ENCODE measurements around the gene SMIM28.

Gene SMIM28

GRCh38 chr6:138429761-138430160, 52.1 kb downstream of the SMIM28 start:
- no peak for TF ChIP-seq CTCF (IDR thresholded peaks at IDR 0.05; ENCODE audit: insufficient read depth, low read depth, low read length, missing control alignments)
- no peak overlapping the region for H3K4me3 ChIP-seq (ENCODE audit: low read depth, low read length)
- no peak for DNase-seq (ENCODE audit: low read depth)

GRCh38 chr6:138430361-138431145, 52.8 kb downstream of the SMIM28 start:
- no peak for TF ChIP-seq CTCF (IDR thresholded peaks at IDR 0.05; ENCODE audit: insufficient read depth, low read depth, low read length, missing control alignments)
- no peak for DNase-seq (ENCODE audit: low read depth)
- no peak overlapping the region for H3K4me3 ChIP-seq (ENCODE audit: low read depth, low read length)

DNA sequence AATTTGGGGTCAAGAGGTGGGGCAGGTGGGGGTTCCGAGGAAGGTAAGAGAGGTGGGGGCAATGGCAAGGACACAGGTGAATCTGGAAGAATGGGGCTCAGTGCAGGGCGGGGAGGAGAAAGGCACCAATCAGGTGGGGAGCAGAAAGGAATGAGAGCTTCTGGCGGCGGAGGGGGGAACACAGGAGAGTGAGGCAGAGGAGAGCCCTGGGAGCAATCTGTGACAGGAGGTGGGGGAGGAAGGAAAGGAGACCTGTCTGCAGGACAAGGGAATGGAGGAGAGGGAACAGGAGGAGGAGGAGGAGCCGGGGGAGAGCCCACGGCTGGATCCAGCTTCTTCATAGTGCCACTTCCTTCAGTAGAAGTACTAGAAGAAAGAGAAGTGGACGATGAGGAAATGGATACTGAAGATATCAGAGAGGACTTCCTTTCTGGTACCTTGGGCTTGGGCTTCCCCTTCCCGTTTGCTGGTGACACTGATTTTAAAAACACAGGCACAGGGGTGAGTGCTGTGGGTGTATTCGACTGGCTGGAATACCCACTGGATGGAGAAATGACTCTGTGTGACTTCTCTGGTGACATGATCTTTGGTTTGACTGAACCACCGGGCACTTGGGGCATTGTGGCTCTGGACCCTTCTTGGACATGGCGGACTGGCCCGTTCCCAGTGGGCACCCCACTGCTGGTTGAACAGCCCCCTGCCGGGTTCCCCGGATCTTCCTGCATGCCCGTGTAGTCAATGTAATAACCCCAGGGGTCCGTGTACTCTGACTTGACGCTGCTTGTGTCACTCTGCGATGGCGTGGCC, 53.8 kb downstream of the SMIM28 start:
- TF ChIP-seq CTCF (IDR thresholded peaks at IDR 0.05; ENCODE audit: insufficient read depth, low read depth, low read length, missing control alignments), result no peak
- DNase-seq (ENCODE audit: low read depth), result no peak
- no peak overlapping the region for H3K4me3 ChIP-seq (ENCODE audit: low read depth, low read length)

GRCh38 chr6:138432063-138432356, 54.3 kb downstream of the SMIM28 start:
- no peak overlapping the region for H3K4me3 ChIP-seq (ENCODE audit: low read depth, low read length)
- no peak for TF ChIP-seq CTCF (IDR thresholded peaks at IDR 0.05; ENCODE audit: insufficient read depth, low read depth, low read length, missing control alignments)
- no peak for DNase-seq (ENCODE audit: low read depth)
